ENCODE measurements around the gene RFLNA. TPM values are rescaled to one million over a fixed set of nuclear protein-coding genes. Genes with fewer than 3 reads are reported as not detected.

The RFLNA gene
- total RNA-seq, 2 experiments from 2014 or later: not detected

DNA sequence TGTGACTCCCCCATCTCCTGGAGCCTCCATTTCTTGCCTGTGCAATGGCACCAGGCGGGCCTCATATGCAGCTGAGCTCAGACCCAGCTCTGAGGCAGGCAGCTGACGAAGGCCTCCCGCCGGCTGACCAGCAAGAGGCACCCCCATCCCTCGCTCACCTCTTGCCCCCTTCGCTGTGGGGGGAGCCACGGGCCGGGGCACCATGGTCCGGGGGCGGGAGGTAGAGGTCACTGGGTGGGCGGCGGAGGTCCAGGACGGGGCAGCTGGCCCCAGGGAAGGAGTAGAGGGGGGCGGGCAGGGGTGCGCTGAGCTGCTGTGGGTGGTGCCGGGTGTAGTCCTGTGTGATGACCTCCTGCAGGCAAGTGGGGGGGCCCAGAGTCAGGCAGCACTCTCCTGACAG, 39.4 kb downstream of the RFLNA start:
- Histone ChIP-seq H3K9me3 (ENCODE audit: control insufficient read depth in 1 of 2, insufficient read depth in 1 of 2, low read length in 2 of 2) (no peaks in the 10 kb centered on the region), H3K4me1 (ENCODE audit: insufficient read depth, low read length) (no peaks in the 10 kb centered on the region)
- peaks cover 64% of the 10 kb centered on the region for H3K36me3 Mint-ChIP-seq (ENCODE audit: low read depth)

DNA sequence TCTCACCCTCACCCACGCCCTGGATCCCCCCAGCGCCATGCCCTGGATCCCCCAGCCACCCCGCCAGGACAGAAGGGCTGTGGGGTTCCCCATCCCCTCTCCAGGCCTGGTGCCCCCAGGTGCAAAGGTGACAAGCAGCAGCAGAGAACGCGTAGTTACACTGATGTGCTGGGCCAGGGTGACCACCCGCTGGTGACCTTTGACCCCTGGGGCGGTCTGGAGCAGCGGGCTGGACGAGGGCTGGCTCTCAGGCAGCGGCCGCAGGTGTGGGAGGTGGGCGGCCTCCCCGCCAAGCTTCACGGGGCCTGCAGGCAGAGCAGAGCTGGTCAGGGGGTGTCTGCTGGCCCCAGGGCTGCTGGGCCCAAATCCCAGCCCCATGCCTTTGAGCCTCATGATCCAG, 40.1 kb downstream of the RFLNA start:
- Mint-ChIP-seq H3K27me3 (no peaks in the 10 kb centered on the region), H3K4me1 (ENCODE audit: low read depth) (no peaks in the 10 kb centered on the region), H3K36me3 (ENCODE audit: low read depth) (peaks cover 57% of the 10 kb centered on the region), H3K4me3 (no peak overlapping the region), H3K27ac (no peak overlapping the region), H3K9me3 (no peaks in the 10 kb centered on the region)
- intact Hi-C loops (cut with DNase I, micrococcal nuclease): no loop called here
- H3K27ac ChIP-seq (ENCODE audit: low read depth in 1 of 2, low read length in 2 of 2): no peak overlapping the region
- DNase-seq (no peak), ATAC-seq (ENCODE audit: poor library complexity) (no peak)
- peaks cover 72% of the 10 kb centered on the region for H3K36me3 ChIP-seq (ENCODE audit: insufficient read depth, low read length)
- POLR2A ChIA-PET: no interaction called here
- H3K4me1 ChIP-seq (ENCODE audit: insufficient read depth, low read length): no peaks in the 10 kb centered on the region
- TF ChIP-seq, protein P1, sequence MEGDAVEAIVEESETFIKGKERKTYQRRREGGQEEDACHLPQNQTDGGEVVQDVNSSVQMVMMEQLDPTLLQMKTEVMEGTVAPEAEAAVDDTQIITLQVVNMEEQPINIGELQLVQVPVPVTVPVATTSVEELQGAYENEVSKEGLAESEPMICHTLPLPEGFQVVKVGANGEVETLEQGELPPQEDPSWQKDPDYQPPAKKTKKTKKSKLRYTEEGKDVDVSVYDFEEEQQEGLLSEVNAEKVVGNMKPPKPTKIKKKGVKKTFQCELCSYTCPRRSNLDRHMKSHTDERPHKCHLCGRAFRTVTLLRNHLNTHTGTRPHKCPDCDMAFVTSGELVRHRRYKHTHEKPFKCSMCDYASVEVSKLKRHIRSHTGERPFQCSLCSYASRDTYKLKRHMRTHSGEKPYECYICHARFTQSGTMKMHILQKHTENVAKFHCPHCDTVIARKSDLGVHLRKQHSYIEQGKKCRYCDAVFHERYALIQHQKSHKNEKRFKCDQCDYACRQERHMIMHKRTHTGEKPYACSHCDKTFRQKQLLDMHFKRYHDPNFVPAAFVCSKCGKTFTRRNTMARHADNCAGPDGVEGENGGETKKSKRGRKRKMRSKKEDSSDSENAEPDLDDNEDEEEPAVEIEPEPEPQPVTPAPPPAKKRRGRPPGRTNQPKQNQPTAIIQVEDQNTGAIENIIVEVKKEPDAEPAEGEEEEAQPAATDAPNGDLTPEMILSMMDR (IDR thresholded peaks at IDR 0.05): no peak
- CTCF ChIA-PET: no interaction called here
- no peaks in the 10 kb centered on the region for H3K27me3 ChIP-seq (ENCODE audit: control insufficient read depth in 1 of 2, insufficient read depth in 2 of 2, low read length in 2 of 2)
- H3K4me3 ChIP-seq (ENCODE audit: low read length): no peak overlapping the region
- no peaks in the 10 kb centered on the region for H3K9me3 ChIP-seq (ENCODE audit: control insufficient read depth in 1 of 2, insufficient read depth in 1 of 2, low read length in 2 of 2)

More for the DNA sequence above, 39.4 kb downstream of the RFLNA start:
- Mint-ChIP-seq H3K4me1 (ENCODE audit: low read depth) (no peaks in the 10 kb centered on the region), H3K27ac (no peak overlapping the region), H3K9me3 (no peaks in the 10 kb centered on the region), H3K4me3 (no peak overlapping the region), H3K27me3 (no peaks in the 10 kb centered on the region)
- DNase-seq (no peak), ATAC-seq (ENCODE audit: poor library complexity) (no peak)
- no peak overlapping the region for H3K4me3 ChIP-seq (ENCODE audit: low read length)
- peaks cover 76% of the 10 kb centered on the region for H3K36me3 ChIP-seq (ENCODE audit: insufficient read depth, low read length)
- intact Hi-C loops (cut with DNase I, micrococcal nuclease): no loop called here
- POLR2A ChIA-PET: no interaction called here
- TF ChIP-seq, protein P1 (IDR thresholded peaks at IDR 0.05): no peak
- no peaks in the 10 kb centered on the region for H3K27me3 ChIP-seq (ENCODE audit: control insufficient read depth in 1 of 2, insufficient read depth in 2 of 2, low read length in 2 of 2)
- no peak overlapping the region for H3K27ac ChIP-seq (ENCODE audit: low read depth in 1 of 2, low read length in 2 of 2)
- CTCF ChIA-PET: no interaction called here

DNA sequence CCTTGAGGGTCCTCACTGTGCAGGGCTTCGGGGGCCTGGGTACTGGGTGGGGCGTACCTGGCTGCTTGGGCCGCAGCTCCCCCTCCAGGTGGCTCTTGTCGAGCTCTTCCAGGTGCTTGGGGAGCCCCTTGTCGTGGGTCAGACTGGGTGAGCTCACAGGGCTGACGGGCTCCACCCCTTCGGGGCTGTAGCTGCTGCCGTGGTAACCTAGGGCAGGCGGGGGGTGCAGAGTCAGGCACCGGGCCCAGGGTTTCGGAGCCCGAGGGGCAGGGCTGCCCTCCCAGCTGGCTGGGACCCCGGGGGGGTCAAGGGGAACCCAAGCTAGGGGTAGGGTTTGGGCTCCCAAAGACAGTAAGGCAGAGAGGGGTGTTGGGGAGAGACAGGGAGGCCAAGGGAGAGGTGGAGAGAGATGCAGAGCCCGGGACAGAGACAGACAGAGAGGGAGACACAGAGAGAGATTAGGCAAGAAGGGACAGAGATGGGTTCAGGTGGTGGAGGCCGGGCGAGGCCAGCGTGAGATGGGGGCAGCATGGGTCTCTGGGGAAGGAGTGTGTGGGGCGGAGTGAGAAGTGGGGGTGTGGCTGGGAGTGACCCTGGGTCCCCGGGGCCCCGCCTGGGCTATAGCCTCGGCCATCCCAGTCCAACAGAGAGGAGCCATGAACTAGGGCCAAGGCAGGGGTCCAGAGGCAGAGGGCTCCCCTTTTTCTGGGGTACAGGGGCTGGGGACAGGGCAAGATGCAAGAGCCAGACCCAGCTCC, 40.7 kb downstream of the RFLNA start:
- Histone ChIP-seq H3K9me3 (ENCODE audit: control insufficient read depth in 1 of 2, insufficient read depth in 1 of 2, low read length in 2 of 2) (no peaks in the 10 kb centered on the region), H3K27ac (ENCODE audit: low read depth in 1 of 2, low read length in 2 of 2) (no peak overlapping the region), H3K27me3 (ENCODE audit: control insufficient read depth in 1 of 2, insufficient read depth in 2 of 2, low read length in 2 of 2) (no peaks in the 10 kb centered on the region), H3K4me3 (ENCODE audit: low read length) (no peak overlapping the region), H3K36me3 (ENCODE audit: insufficient read depth, low read length) (peaks cover 72% of the 10 kb centered on the region), H3K4me1 (ENCODE audit: insufficient read depth, low read length) (no peaks in the 10 kb centered on the region)
- CTCF ChIA-PET: no interaction called here
- Mint-ChIP-seq H3K4me1 (ENCODE audit: low read depth) (no peaks in the 10 kb centered on the region), H3K27me3 (no peaks in the 10 kb centered on the region), H3K4me3 (no peak overlapping the region), H3K36me3 (ENCODE audit: low read depth) (peaks cover 58% of the 10 kb centered on the region), H3K27ac (no peak overlapping the region), H3K9me3 (no peaks in the 10 kb centered on the region)
- no peak for ATAC-seq (ENCODE audit: poor library complexity)
- intact Hi-C loops (cut with DNase I, micrococcal nuclease): no loop called here
- no peak for DNase-seq
- POLR2A ChIA-PET: no interaction called here
- TF ChIP-seq, protein P1 (IDR thresholded peaks at IDR 0.05): no peak

Data from CD4-positive, alpha-beta T cell (primary cell).